Neuronal stem cell (in vitro differentiated cells): ENCODE measurements around the gene NHEJ1.

ENCODE experiments used
- DNase-seq: peaks from one replicate; pipeline ENCODE4 v3.0.0-alpha.2; 2013; ENCODE audit warnings: low spot score
- H2AFZ ChIP-seq: one replicate; pipeline ENCODE4 v1.6.1; 2013; ENCODE audit warnings: mild to moderate bottlenecking, low read length, inconsistent platforms
- H2AK5ac ChIP-seq: 2 replicates; pipeline ENCODE4 v1.6.1; 2013; ENCODE audit warnings: low read depth, mild to moderate bottlenecking, inconsistent platforms, low read length, moderate library complexity, mixed read lengths
- H2BK120ac ChIP-seq: 2 replicates; pipeline ENCODE4 v1.6.1; 2013; ENCODE audit warnings: low read depth, mild to moderate bottlenecking, inconsistent platforms, low read length, moderate library complexity, mixed read lengths
- H2BK12ac ChIP-seq: one replicate; pipeline ENCODE4 v1.6.1; 2013; ENCODE audit warnings: low read length, inconsistent platforms
- H2BK15ac ChIP-seq: 2 replicates; pipeline ENCODE4 v1.6.1; 2013; ENCODE audit warnings: mild to moderate bottlenecking, low read length, inconsistent platforms, mixed read lengths
- H2BK5ac ChIP-seq: one replicate; pipeline ENCODE4 v1.6.1; 2013; ENCODE audit warnings: inconsistent platforms, mild to moderate bottlenecking, low read length, moderate library complexity
- H3K14ac ChIP-seq: one replicate; pipeline ENCODE4 v1.6.1; 2013; ENCODE audit warnings: low read length, inconsistent platforms
- H3K18ac ChIP-seq: 2 replicates; pipeline ENCODE4 v1.6.1; 2013; ENCODE audit warnings: low read length, inconsistent platforms
- H3K23ac ChIP-seq: 2 replicates; pipeline ENCODE4 v1.6.1; 2013; ENCODE audit warnings: low read depth, mild to moderate bottlenecking, mixed read lengths, low read length, inconsistent platforms; ENCODE audit not compliant: poor library complexity
- H3K27ac ChIP-seq: replicated peaks from 3 replicates; pipeline ENCODE4 v1.5.1; 2013; ENCODE audit warnings: low read length, inconsistent platforms
- H3K27me3 ChIP-seq, 3 experiments: 2 replicates each; pipeline ENCODE4 v1.6.1; 2013; ENCODE audit warnings: low read length in 3 of 3, mild to moderate bottlenecking in 2 of 3, inconsistent platforms in 1 of 3, low read depth in 1 of 3, mixed read lengths in 1 of 3, moderate library complexity in 1 of 3; ENCODE audit not compliant: control insufficient read depth in 3 of 3, insufficient read depth in 3 of 3
- H3K36me3 ChIP-seq, 2 donors: replicated peaks in 1 of 2; 2 replicates each; pipeline ENCODE4 v1.6.1; 2013; ENCODE audit warnings: low read length in 2 of 2; ENCODE audit not compliant: control insufficient read depth in 2 of 2, insufficient read depth in 2 of 2
- H3K4ac ChIP-seq: 2 replicates; pipeline ENCODE4 v1.6.1; 2013; ENCODE audit warnings: inconsistent platforms, mild to moderate bottlenecking, low read length, moderate library complexity
- H3K4me1 ChIP-seq, 2 donors: 1 replicate in 1 of 2; 2 replicates in 1 of 2; pipeline ENCODE4 v1.6.1; 2013; ENCODE audit warnings: low read length in 2 of 2, low read depth in 1 of 2; ENCODE audit not compliant: control insufficient read depth in 2 of 2, insufficient read depth in 1 of 2
- H3K4me2 ChIP-seq: one replicate; pipeline ENCODE4 v1.6.1; 2013; ENCODE audit warnings: mild to moderate bottlenecking, low read length, inconsistent platforms; ENCODE audit not compliant: insufficient read depth, poor library complexity, severe bottlenecking
- H3K4me3 ChIP-seq, 2 donors: 2 replicates each; pipeline ENCODE4 v1.5.1; 2013; ENCODE audit warnings: low read length in 2 of 2, mild to moderate bottlenecking in 2 of 2, inconsistent platforms in 1 of 2, moderate library complexity in 1 of 2
- H3K79me1 ChIP-seq: one replicate; pipeline ENCODE4 v1.6.1; 2013; ENCODE audit warnings: low read depth, mild to moderate bottlenecking, inconsistent platforms, low read length, moderate library complexity
- H3K9ac ChIP-seq: one replicate; pipeline ENCODE4 v1.6.1; 2013; ENCODE audit warnings: mild to moderate bottlenecking, low read depth, low read length, inconsistent platforms; ENCODE audit not compliant: poor library complexity
- H3K9me3 ChIP-seq, 2 donors: replicated peaks in 1 of 2; 2 replicates each; pipeline versions ENCODE3 to v1.6.1; 2013; ENCODE audit warnings: low read length in 2 of 2, mild to moderate bottlenecking in 2 of 2, inconsistent platforms in 1 of 2, low read depth in 1 of 2, mixed read lengths in 1 of 2, moderate library complexity in 1 of 2; ENCODE audit not compliant: control insufficient read depth in 2 of 2, insufficient read depth in 1 of 2
- H4K8ac ChIP-seq: one replicate; pipeline ENCODE4 v1.6.1; 2013; ENCODE audit warnings: low read depth, mild to moderate bottlenecking, inconsistent platforms, low read length, moderate library complexity
- H4K91ac ChIP-seq: one replicate; pipeline ENCODE4 v1.6.1; 2013; ENCODE audit warnings: low read length, low read depth, mild to moderate bottlenecking, inconsistent platforms; ENCODE audit not compliant: poor library complexity
- WGBS, 2 donors: extraction: QIAGEN DNeasy Blood & Tissue Kit; methylation state at CpG; one replicate each; pipeline ENCODE4 v1.1.7; 2013; ENCODE audit warnings: missing lambda C conversion rate in 2 of 2, mixed read lengths in 1 of 2; ENCODE audit not compliant: insufficient read length in 2 of 2, insufficient replicate concordance in 1 of 2; ENCODE audit errors: extremely low coverage in 2 of 2; 5-methylcytosine and 5-hydroxymethylcytosine counted together

The NHEJ1 gene

DNA sequence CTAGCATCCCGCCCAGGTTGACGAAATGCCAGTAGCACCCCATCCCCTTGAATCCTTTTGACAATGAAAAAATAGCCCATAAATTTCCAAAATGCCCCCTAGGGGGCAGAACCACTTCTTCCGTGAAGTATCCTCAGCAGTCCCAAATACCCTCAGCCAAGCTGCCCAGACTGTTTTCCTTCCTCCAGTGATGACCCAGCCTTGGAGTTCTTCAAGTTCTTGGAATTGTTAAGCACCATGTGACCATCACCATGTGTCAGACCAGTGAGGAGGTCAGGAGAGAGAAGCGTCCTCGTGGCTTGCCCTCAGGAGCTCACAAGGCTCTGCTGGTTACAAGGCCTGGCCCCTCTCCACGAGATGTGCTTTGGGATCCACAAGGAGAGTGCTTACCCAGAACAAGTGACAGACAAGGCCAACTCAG lies 10.6 kb upstream of the NHEJ1 start:
- Histone ChIP-seq H3K27me3 (no peaks in the 10 kb centered on the region), H2AK5ac (no peak overlapping the region), H2BK120ac (no peak overlapping the region), H3K4me3 (no peak overlapping the region), H3K27ac (no peak overlapping the region), H2BK5ac (no peak overlapping the region), H4K8ac (no peak overlapping the region), H3K4me2 (no peak overlapping the region), H3K36me3 (peaks cover 11 to 36% of the 10 kb centered on the region in 2 donors), H2BK15ac (no peak overlapping the region), H3K14ac (no peak overlapping the region), H3K9ac (no peak overlapping the region), H2BK12ac (no peak overlapping the region), H4K91ac (no peak overlapping the region), H3K23ac (no peak overlapping the region), H3K18ac (no peak overlapping the region), H3K4ac (no peak overlapping the region), H2AFZ (no peak overlapping the region), H3K9me3 (no peaks in the 10 kb centered on the region), H3K79me1 (peaks cover 2% of the 10 kb centered on the region), H3K4me1 (peaks cover 3% of the 10 kb centered on the region in 2 donors)
- peak; percentile 26 for DNase-seq
- WGBS, 2 donors, result no CpG with 5 or more reads among the region's 6 CpGs

DNA sequence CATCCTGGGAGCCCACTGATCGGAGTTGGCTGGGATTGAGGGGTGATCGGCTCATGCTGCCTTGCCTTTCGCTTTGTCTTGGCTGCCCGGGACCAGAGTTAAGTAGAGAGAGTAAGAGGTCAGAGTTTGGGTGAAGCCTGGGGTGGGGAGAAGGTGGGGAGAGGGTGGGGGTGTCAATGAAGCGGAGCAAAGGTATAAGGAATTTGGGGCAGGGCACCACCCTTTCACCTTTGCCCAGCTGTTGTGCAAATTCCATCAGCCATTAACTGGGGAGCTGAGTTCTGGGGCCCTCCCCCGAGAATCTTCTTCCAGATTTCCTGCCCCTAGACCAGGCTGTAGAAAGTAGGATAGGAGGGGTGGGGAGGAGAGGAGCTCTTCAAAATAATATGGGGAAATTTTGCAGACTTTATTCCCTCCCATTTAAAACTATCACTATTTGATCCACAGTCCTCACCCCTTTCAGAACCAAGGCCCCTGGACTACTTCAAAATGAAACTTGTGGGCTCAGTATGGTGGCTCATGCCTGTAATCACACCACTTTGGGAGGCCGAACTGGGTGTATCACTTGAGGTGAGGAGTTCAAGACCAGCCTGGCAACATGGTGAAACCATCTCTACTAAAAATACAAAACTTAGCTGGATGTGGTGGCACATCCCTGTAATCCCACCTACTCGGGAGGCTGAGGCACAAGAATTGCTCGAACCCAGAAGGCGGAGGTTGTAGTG lies 9.5 kb upstream of the NHEJ1 start, which contains the start of gene SLC23A3:
TSS of gene SLC23A3 (minus strand) at position 100 of the 725 bp plus-strand sequence. CDS start at position 55, 45 bp downstream.
- Histone ChIP-seq H3K36me3 (peaks cover 11 to 36% of the 10 kb centered on the region in 2 donors), H2AFZ (no peak within 1 kb of the TSS), H3K9ac (peak within 1 kb of the TSS; percentile 10), H3K4me3 (no peak within 1 kb of the TSS), H3K4ac (no peak within 1 kb of the TSS), H3K79me1 (no peaks in the 10 kb centered on the region), H3K4me2 (no peak within 1 kb of the TSS), H2BK12ac (no peak within 1 kb of the TSS), H2BK15ac (no peak within 1 kb of the TSS), H2BK5ac (no peak within 1 kb of the TSS), H3K14ac (no peak within 1 kb of the TSS), H3K9me3 (no peaks in the 10 kb centered on the region), H4K8ac (no peak within 1 kb of the TSS), H2BK120ac (no peak within 1 kb of the TSS), H2AK5ac (no peak within 1 kb of the TSS), H3K23ac (no peak within 1 kb of the TSS), H4K91ac (no peak within 1 kb of the TSS), H3K4me1 (no peaks in the 10 kb centered on the region), H3K27me3 (no peaks in the 10 kb centered on the region), H3K18ac (no peak within 1 kb of the TSS), H3K27ac (no peak within 1 kb of the TSS)
- no CpG with 5 or more reads among the region's 10 CpGs for WGBS, 2 donors
- DNase-seq, result no peak

DNA sequence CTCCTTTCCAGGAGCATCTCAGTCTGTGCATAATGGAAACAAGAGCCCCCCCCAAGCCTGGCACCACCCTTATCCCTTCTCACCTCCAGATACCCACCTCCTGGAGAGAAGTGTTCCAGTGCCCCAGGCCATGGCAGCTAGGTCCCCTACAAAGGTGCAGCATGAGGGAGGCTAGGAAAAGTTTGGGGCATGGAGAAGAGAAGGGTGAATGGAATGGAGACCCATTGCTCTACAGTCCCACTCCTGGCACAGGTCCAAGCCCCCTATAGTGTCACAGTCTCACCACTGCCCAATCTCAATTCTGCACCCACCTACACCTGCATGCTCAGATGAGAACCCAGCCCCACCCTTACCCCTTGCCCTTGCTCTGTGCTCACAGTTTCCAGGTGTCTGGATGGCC lies 8.3 kb upstream of the NHEJ1 start:
- Histone ChIP-seq H2BK15ac (no peak overlapping the region), H2BK120ac (no peak overlapping the region), H4K8ac (no peak overlapping the region), H2BK5ac (no peak overlapping the region), H3K79me1 (no peaks in the 10 kb centered on the region), H3K27ac (no peak overlapping the region), H3K14ac (no peak overlapping the region), H3K9me3 (no peaks in the 10 kb centered on the region), H2BK12ac (no peak overlapping the region), H3K4me2 (no peak overlapping the region), H3K36me3 (peaks cover 6 to 25% of the 10 kb centered on the region in 2 donors), H3K9ac (peak overlapping the region; percentile 10), H3K27me3 (no peaks in the 10 kb centered on the region), H2AK5ac (no peak overlapping the region), H2AFZ (no peak overlapping the region), H4K91ac (no peak overlapping the region), H3K18ac (no peak overlapping the region), H3K23ac (no peak overlapping the region), H3K4me1 (no peaks in the 10 kb centered on the region), H3K4ac (no peak overlapping the region), H3K4me3 (no peak overlapping the region)
- DNase-seq, result no peak

DNA sequence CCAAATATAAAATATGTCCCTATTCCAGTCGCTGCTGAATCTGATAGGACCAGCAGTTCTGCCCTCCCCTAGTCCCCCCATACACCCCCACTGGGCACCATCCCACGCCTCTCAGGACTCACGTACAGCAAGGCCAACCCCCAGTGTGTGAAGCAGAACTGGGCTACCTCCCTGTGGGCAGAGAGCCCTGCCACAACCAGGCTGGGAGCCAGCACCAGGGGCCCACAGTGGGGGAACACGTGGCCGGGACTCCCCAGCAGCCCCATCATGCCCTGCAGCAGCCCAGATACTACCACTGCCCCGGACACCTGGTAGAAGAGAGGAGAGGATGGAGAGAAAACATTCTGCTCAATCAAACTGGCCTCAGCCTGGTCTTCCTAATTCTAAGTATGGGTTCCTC lies 7.9 kb upstream of the NHEJ1 start:
- no peak overlapping the region for H2BK5ac ChIP-seq
- no peak for DNase-seq
- no peak overlapping the region for H3K14ac ChIP-seq
- peak overlapping the region; percentile 71 for H2AK5ac ChIP-seq
- H2AFZ ChIP-seq, result no peak overlapping the region
- H3K4ac ChIP-seq, result no peak overlapping the region
- peaks cover 4 to 21% of the 10 kb centered on the region in 2 donors for H3K36me3 ChIP-seq
- H3K9ac ChIP-seq, result no peak overlapping the region
- H3K4me2 ChIP-seq, result no peak overlapping the region
- H3K4me1 ChIP-seq, result no peaks in the 10 kb centered on the region
- H3K9me3 ChIP-seq, result no peaks in the 10 kb centered on the region
- no peak overlapping the region for H3K4me3 ChIP-seq
- no peak overlapping the region for H3K18ac ChIP-seq
- no peaks in the 10 kb centered on the region for H3K27me3 ChIP-seq
- H4K91ac ChIP-seq, result no peak overlapping the region
- no peak overlapping the region for H2BK12ac ChIP-seq
- H3K27ac ChIP-seq, result no peak overlapping the region
- H3K79me1 ChIP-seq, result no peaks in the 10 kb centered on the region
- H4K8ac ChIP-seq, result no peak overlapping the region
- no peak overlapping the region for H2BK15ac ChIP-seq
- H2BK120ac ChIP-seq, result no peak overlapping the region
- no peak overlapping the region for H3K23ac ChIP-seq
- no CpG with 5 or more reads among the region's 6 CpGs for WGBS, 2 donors
